HG03097 (cell line): ENCODE measurements around the gene KCTD13.
"Not testable (repeated sequence)": the region's sequence is repeated elsewhere in the genome, so short reads cannot be mapped to it uniquely, and the experiment has no call there.

ENCODE experiments used
- ATAC-seq: cut with Tn5 transposase; IDR thresholded peaks from one replicate; pipeline ENCODE4 v1.9.1; 2021; ENCODE audit not compliant: unreplicated experiment, low FRiP score

The KCTD13 gene, protein sequence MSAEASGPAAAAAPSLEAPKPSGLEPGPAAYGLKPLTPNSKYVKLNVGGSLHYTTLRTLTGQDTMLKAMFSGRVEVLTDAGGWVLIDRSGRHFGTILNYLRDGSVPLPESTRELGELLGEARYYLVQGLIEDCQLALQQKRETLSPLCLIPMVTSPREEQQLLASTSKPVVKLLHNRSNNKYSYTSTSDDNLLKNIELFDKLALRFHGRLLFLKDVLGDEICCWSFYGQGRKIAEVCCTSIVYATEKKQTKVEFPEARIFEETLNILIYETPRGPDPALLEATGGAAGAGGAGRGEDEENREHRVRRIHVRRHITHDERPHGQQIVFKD

DNA sequence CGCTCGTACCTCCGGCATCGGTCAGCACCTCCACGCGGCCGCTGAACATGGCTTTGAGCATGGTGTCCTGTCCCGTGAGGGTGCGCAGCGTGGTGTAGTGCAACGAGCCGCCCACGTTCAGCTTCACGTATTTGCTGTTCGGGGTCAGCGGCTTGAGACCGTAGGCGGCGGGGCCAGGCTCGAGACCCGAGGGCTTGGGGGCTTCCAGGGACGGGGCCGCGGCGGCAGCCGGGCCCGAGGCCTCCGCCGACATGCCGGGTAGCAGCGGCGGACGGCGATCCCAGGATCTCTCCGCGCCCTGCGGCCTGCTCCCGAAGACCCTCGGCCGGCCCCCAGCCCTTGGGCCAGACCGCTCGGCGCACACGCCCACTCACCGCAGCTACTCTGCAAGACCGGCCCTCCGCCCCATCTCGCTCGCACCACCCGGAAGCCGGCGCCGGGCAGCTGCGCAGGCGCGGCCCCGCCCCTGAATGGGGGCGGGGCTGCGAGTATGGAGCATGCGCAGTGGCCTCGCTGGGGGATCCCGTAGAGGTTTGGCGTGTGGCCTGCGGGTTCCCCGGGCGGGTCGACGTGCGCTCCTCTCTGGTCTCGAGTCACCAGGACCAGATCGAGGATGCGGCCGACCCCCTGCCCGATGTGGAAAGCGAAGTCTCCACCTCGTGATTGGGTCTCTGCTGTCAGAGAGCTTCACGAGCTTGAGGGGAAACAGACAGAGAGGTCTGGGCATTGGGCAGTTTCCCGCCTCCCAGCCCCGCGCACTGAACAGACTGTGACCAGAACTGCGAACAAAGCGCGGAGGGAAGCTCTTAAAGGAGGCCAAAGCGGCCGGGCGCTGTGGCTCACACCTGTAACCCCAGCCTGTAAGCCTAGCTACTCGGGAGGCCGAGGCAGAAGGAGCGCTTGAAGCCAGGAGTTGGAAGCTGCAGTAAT, at the start of gene KCTD13:
Gene KCTD13, minus strand, starts transcription at position 446 of the 930 bp plus-strand sequence. Its CDS starts 193 bp downstream, at position 253.
- ATAC-seq = peak; percentile 85

DNA sequence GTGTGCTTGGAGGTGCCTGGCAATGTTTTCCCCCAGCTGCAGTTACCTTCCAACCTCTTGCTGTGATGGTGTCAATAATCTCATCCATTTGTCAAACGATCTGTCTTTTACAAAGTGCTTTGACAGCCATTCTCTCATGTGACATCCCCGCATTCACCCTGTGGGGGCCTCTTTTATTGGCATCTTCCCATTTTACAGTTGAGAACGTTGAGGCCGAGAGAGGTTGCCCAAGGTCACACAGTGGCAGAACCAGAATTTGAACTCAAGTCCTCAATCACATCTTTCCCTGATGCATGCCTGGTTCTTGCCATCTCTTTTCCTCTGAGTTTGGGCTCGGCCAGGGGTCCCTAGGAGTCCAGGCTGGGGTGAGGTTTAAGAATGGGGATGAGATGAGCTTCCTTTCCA, 49.1 kb upstream of the KCTD13 start:
- ATAC-seq = no peak

DNA sequence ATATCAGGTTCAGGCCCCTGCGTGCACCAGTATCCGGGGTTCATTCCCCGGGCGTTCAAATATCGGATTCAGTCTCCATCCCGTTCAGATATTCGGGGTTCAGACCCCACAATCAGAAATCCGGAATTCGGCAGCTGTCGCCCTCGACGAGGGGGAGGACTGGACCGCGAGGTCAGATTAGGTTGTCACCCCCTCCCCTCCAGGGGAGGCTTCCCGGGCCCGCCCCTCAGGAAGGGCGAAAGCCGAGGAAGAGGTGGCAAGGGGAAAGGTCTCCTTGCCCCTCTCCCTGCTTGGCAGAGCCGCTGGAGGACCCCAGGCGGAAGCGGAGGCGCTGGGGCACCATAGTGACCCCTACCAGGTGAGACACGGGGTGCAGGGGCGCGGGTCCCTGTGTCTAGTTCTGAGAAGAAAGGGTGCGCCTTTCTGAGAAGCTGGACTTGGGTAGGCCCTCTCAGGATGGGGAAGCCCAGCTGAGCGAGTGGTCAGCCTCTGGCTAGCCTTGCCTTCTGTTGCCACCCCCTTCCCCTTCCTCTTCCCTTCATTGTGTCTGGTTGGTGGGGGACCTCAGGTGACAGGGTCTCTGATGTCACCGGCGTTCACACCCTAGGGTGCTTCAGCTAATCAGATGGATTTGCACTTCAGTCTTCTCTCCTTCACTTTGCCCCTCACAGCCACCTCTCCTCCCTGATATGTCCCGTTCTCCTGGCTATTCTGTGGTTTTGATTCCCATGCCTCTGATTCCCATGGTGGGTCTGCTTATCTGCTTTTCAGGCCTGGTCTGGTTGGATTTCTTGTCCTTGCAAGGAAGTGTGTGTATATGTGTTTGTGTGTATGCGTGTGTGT, 48.5 kb upstream of the KCTD13 start:
- ATAC-seq = peak; percentile 5

DNA sequence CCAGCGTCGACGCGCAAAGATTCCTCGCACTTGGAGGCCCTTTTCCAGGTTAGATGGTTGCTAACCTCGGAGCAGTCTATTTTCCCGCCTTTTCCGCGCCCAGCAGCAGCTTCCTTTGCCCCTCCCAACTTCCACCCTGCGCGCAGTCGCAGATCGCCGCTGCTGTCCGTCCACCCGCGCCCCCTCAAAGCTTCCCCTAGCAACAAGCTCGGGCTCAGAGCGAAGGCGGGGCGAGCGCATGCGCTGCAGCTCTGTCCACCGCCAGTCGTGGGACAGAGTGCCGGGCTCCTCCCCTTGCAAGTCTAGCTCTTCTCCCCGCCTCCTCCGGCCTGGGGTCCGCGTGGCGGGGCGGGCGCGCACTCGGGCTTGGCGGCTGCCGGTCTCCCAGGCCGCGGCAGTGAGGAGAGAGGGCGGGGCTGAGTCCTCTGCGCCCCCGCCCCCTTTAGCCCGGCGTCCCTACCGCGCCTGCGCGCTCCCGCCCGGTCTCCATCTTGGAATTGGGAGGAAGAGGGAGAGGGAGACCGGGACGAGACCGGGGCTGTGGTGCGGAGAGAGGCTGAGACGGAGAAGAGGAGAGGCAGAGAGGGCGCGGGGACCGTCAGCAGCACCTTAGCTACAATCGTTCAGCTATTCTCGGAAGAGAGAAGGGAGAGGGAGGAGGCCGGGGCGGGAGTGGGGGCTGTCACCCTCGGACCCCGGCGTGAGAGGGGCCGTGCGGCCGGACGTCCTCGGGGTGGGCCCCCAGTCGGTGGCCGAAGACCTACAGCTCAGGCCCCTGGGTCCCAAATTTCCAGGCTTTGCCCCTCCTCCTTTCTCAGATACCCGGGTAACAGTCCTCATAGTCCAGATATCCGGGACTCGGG, 47.6 kb upstream of the KCTD13 start, which contains the start of gene TAOK2:
Gene TAOK2, plus strand, starts transcription at position 485 of the 863 bp plus-strand sequence. CDS start 3,905 bp downstream, outside the sequence.
- peak; percentile 86 for ATAC-seq

DNA sequence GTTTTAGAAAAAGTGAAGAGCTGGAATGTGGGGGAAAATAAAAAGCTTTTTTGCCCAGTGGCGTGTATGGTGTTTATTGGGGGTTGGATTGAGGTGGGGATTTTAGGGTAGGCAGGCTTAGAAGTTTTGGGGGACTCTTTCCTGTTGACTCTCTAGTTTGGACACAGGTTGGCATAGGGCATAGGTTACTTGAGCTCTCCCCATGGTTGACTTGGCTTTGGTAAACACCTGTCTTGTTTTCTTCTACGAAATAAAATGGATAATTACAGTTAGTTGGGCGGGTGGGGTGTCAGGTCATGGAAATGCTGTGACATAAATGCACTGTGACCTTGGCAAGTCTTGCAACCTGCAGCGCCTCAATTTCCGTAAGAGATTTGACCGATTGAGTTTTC, 47.0 kb upstream of the KCTD13 start:
- ATAC-seq = no peak

DNA sequence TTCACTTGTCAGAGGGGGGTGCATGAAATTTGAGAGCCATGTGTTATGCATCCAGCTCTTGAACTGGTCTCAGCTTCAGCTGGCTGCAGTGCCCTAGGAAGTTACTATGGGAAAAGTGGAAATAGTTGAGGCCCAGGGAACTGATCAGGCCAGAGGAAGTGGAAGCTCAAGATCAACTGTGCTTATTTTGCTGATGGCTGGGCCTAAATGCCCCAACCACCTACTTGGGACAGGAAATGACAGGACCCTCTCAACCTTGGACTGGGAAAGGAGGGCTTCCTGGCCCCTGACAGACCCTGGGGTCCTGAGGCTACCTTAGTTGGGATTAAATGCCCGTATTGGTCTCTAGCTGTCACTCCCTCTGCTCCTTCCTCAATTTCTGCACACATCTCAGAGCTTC, 46.5 kb upstream of the KCTD13 start:
- no peak for ATAC-seq

DNA sequence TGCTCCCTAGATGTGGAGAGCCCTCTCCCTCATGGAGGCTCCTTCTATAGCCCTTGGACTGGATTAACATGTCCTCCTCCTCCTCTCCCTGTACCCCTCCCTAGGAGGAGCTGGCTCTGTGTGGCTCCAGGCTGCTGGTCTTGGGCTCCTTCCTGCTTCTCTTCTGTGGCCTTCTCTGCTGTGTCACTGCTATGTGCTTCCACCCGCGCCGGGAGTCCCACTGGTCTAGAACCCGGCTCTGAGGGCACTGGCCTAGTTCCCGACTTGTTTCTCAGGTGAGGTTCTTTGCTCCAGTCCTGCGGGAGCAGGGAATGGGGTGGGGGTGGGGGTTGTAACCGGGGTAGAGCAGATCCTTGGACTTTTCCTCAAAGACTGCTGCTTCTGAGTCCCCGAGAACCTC, 45.3 kb upstream of the KCTD13 start:
- ATAC-seq = no peak

DNA sequence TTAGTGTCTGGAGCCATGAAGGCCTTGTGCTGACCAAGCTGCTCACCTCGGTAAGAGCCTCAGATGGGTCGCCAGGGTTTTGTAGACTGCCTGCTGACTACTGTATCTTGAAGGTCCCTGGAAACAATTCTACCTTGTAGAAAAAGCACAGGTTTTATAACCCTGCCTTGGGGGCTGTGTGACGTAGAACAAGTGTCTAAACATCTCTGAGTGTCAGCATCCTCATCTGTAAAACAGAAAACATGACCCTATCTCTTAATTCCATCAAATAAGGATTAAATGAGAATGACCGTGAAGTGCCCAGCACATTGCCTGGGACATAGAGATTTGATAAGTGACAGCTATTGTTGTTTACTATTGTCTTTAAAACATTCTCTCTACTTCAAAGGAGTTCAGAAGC, 42.2 kb upstream of the KCTD13 start:
- no peak for ATAC-seq

DNA sequence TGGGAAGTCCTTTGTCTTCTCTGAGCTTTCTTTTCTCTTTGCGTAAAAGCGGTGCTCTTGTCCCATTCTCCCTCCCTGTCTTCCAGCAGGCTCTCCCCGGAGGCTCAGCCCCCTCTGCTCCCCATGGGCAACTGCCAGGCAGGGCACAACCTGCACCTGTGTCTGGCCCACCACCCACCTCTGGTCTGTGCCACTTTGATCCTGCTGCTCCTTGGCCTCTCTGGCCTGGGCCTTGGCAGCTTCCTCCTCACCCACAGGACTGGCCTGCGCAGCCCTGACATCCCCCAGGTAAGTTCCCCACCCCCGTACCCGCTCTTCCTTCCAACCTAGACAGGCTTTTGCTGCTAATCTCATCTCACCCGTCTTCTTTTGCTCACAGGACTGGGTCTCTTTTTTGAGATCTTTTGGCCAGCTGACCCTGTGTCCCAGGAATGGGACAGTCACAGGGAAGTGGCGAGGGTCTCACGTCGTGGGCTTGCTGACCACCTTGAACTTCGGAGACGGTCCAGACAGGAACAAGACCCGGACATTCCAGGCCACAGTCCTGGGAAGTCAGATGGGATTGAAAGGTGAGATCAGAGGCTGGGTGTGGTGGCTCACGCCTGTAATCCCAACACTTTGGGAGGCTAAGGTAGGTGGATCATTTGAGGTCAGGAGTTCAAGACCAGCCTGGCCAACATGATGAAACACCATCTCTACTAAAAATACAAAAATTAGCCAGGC, 37.2 kb upstream of the KCTD13 start:
- ATAC-seq = no peak

DNA sequence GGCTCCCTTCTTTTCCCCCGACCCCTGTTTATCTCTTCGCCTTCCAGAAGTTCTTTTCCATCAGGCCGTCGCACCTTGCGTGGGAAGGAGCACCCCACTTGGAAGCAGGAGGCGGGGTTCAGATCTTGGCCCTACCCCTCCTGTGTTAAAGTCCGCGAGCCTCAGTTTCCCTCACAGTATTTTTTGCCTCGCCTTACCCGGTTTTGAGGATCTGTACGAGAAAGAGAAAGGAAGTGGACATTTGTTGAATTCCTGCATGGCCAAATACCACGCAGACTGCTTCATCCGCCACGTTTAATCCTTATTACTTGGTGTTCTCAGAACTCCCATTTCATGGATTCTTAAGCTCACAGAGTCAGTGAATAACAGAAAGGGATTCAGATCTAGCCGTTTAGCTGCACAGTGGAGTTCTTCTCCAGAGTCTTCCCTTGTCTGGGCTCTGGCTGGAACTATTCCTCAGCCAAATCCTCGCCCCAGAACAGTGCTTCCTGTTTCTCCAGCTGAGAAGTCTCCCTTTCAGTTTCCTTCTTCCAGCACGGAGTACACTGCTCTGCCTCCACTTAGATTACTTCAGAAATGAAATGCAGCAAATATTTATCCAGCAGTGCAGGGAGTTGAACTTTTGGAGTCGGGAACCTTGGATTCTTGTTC, 36.4 kb upstream of the KCTD13 start:
- ATAC-seq = peak; percentile 6

DNA sequence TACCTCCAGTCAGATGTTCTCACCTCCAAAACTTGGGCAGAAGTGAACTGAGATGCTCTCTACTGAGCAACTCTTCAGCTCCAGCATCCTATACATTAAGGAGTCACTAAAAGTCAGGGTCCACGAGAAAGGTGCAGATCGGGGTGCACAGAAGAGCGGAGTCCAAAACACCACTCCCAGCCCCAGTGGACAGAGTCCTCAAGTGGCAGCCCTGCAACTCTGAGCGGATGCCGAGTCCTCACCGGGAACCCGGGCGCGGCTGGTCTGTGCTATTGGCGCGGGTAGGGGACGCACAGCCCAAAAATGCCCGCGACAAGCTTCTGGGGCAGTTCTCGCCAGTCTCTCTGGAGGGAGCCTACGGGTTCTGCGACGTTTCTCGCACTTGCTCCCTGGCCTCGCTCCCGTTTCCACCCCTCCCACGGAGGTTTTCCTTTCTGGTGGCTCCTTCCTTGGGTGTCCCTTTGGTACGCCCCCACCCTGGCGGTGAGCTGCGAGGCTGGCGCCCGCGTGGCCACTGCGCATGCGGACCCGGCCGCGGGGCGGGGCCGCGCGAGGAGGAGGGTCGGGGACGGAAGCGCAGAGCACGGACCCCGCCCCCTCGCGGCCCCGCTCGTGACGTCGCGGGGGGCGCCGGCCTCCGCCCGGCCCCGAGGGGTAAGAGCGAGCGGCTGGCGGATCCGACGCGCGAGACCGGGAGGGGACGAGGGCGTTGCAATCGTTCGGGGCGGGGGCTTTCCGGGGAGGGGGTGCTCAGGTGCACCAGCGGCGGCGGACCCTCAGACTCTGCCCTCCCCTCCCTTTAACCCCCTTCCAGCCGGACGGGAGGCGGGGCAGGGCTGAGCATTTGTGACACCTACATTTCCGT, 35.7 kb upstream of the KCTD13 start, which contains the start of gene TMEM219:
Gene TMEM219, plus strand, starts transcription at position 601 of the 865 bp plus-strand sequence. CDS start 1,065 bp downstream, outside the sequence.
- peak; percentile 79 for ATAC-seq

DNA sequence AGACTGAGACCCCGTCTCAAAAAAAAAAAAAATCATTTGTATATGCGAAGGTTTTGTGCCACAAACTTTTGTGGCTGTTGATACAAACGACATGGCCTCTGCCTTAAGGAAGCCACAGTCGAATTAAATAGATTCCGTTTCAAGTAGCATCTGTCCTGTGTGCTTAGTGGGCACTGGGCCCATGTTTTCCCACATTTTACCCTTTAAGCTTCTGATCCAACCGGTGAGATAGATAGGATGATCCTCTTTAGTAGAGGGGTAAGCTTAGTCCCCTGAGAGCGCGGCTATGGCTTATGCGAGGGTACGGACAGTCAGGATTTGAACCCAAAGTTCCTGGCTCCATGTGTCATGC, 35.1 kb upstream of the KCTD13 start:
- no peak for ATAC-seq

DNA sequence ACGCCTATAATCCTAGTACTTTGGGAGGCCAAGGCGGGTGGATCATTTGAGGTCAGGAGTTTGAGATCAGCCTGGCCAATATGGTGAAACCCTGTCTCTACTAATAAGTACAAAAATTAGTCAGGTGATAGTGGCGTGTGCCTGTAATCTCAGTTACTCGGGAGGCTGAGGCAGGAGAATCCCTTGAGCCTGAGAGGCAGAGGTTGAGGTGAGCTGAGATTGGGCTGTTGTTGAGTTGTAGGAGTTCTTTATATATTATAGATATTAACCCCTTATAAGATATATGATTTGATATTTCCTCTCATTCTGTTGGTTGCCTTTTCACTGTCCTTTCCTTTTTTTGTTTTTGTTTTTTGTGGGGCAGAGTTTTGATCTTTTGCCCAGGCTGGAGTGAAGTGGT, 33.8 kb upstream of the KCTD13 start:
- ATAC-seq = not testable (repeated sequence)

DNA sequence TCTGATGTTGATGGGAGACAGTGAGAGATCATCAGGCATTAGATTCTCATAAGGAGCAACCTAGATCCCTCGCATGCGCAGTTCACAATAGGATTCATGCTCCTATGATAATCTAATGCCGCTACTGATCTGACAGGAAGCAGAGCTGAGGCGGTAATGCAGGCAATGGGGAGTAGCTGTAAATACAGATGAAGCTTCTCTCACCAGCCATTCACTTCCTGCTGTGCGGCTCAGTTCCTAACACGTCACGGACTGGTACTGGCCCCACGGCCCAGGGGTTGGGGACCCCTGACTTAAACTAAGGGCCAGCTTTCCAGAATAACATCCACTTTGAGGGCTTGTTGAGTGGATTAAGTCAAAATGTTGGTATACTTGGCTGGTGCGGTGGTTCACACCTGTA, 33.3 kb upstream of the KCTD13 start:
- no peak for ATAC-seq

DNA sequence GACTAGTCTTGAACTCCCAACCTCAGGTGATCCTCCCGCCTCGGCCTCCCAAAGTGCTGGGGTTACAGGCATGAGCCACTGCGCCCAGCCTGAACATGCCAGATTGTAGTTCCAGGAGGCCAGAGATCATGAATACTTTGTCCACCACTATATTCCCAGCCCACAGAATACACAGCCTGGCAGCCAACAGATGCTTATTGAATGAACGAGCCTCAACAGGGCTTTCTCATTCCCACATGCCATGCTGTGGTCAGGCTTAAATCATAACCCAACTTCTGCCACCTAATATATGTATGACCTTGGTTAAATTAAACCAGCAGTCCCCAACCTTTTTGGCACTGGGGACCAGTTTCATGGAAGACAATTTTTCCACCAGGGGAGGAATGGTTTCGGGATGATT, 32.7 kb upstream of the KCTD13 start:
- no peak for ATAC-seq

DNA sequence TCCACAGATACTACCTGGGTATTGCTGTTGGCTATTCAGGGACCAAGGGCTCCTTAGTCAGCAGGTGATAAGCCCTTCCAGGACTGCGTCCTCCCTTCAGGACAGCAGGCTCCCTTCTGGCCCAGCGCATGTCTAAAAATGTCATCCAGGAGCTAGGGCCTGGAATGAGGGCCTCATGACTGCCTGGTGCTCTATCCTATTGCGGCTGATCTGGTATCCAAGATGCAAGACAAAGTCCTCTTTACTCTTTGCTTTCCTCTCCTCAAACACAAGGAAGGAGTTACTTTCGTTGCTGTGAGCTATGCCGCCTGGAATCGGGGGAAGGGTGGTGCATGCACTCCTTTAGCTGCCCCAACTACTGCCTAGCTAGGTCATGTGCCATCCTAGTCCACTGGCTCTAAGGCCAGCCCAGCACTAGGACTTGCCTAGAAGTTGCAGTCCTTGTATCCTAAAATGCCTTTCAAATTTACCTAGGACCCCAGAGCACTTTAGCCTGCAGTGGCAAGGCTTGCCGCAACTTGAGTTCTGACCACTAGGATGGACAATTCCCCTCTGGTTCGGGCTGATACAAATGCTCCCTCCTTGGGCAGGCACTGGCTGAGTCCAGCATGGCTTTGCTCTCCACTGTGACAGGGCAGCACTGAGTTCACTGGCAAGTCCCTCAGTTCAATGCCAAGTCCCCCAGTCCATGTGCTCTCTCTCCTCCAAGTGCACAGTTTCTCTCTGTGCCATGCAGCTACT, 25.8 kb upstream of the KCTD13 start:
- ATAC-seq = no peak
